Measurements from ENCODE around the gene ITIH5. TPM values are rescaled to one million over a fixed set of nuclear protein-coding genes. Genes with fewer than 3 reads are reported as not detected.
A peak's percentile ranks its signal among the peaks of the same experiment; 100 is the strongest.

ITIH5 gene
- total and polyA plus RNA-seq, 4 donors = 3.8 to 45.0 (median 16.2) TPM

DNA sequence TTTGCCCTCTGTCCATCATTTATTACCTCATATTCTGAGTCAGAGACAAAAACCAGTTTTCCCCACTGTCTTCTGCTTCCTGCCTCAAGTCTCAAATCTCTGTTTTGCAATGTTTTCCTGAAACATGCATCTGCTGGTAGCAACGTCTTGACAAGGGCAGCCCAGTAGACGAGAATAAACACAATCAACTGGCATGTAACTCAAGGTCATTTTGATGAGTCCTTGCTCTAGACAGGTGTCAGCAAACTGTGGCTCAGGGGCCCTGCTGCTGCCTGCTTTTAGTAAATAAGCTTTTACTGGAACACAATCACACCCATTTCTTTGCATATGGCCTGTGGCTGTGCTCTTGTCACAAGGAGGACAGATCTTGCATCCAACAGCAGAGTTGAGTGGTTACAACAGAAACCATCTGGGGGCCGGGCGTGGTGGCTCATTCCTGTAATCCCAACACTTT is 59.8 kb downstream of the ITIH5 start:
- no peak for ATAC-seq (ENCODE audit: low FRiP score)

DNA sequence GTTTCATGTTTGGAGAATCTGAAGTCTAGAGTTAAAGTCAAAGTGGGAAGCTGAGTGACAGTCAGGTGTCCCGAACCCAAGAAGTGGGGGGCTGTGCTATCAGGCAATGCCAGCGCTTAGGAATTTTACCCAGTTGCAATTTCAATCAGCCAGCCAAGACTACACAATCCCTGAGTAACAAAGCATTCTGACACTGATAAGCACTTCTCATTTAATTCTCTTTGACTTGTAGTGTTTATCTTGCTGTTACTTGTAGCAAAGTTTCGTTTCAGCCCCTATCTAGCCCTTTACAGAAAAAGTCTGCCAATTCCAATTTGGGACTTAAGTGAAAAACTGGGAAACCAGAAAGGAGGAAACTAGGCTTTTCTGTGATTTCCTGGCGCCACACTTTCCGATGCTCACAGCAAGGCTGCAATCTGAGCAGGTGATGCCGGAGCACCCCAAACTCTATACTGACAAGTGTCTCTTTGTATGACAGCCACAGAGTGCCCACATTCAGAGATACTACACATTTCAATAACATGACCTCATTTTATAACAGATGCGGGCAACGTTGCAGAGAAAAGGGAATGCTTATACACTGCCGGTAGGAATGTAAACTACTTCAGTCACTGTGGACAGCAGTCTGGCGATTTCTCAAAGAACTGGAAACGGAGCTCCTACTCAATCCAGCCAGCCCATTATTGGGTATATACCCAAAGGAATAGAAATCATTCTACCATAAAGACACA is 61.0 kb downstream of the ITIH5 start:
- H3K4me1 ChIP-seq (ENCODE audit: control insufficient read depth in 1 of 2, insufficient read depth in 2 of 2, low read length in 2 of 2) = no peaks in the 10 kb centered on the region

More for the DNA sequence above, 59.8 kb downstream of the ITIH5 start:
- intact Hi-C loops (cut with DNase I) = loop anchor here in 1 of 2 donors (10.0 kb wide), 1 partner anchor 78 kb away; no protein-coding TSS in a partner anchor
- H3K27ac ChIP-seq (ENCODE audit: low read depth in 1 of 2, low read length in 2 of 2) = no peak overlapping the region
- no peaks in the 10 kb centered on the region for H3K4me1 ChIP-seq (ENCODE audit: control insufficient read depth in 1 of 2, insufficient read depth in 2 of 2, low read length in 2 of 2)
- 75 to 79% methylated on average over 4 of the region's 4 CpGs for WGBS, 2 donors
- no peak for DNase-seq
- no peaks in the 10 kb centered on the region for H3K9me3 ChIP-seq (ENCODE audit: control insufficient read depth, low read length)
- peaks cover 0 to 2% of the 10 kb centered on the region in 2 donors for H3K36me3 ChIP-seq (ENCODE audit: control insufficient read depth in 1 of 2, insufficient read depth in 2 of 2, low read length in 1 of 2)
- H3K27me3 ChIP-seq (ENCODE audit: control insufficient read depth in 1 of 2, insufficient read depth in 2 of 2, low read length in 1 of 2) = peaks cover 0 to 1% of the 10 kb centered on the region in 2 donors
- no peak overlapping the region for H3K4me3 ChIP-seq (ENCODE audit: low read length in 2 of 2)

DNA sequence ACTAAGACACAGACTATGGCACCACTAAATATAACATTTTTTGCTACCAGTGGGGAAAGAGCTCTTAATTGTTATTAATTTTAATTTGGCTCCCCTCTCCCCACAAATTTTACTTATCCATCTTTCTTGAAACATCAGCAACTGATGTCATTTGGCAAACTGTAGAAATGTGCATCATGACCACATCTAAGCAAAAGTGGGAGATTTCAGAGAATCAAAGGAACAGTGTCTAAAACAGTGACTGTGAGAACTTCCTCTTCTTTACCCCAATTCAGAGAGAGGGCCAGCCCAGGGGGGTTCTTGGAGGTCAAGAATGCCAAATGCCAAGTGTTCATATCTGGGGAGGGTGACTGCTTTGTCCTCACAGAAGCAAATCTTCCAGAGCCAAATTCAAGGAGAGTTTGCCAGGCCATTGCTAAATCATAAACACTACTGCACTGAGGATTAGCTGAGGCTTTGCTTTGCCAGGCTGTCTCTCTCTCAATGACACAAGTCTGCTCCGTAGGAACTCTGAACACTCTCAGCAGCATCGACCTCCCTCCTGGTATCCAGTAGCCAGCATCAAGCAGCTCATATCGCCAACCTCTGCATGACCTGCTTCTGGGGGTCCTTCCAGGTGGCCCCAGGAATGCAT is 65.6 kb downstream of the ITIH5 start:
- intact Hi-C loops (cut with DNase I) = loop anchor here in 1 of 2 donors (10.0 kb wide), 1 partner anchor 84 kb away; no protein-coding TSS in a partner anchor
- H3K36me3 ChIP-seq (ENCODE audit: control insufficient read depth in 1 of 2, insufficient read depth in 2 of 2, low read length in 1 of 2) = no peaks in the 10 kb centered on the region
- H3K27ac ChIP-seq (ENCODE audit: low read depth in 1 of 2, low read length in 2 of 2) = no peak overlapping the region
- DNase-seq (no peak), ATAC-seq (ENCODE audit: low FRiP score) (no peak)
- no peaks in the 10 kb centered on the region for H3K27me3 ChIP-seq (ENCODE audit: control insufficient read depth in 1 of 2, insufficient read depth in 2 of 2, low read length in 1 of 2)
- H3K4me3 ChIP-seq (ENCODE audit: low read length in 2 of 2) = no peak overlapping the region
- 68 to 69% methylated on average over 3 of the region's 3 CpGs for WGBS, 2 donors
- H3K9me3 ChIP-seq (ENCODE audit: control insufficient read depth, low read length) = no peaks in the 10 kb centered on the region
- H3K4me1 ChIP-seq (ENCODE audit: control insufficient read depth in 1 of 2, insufficient read depth in 2 of 2, low read length in 2 of 2) = no peaks in the 10 kb centered on the region

More for the DNA sequence above, 61.0 kb downstream of the ITIH5 start:
- DNase-seq (no peak), ATAC-seq (ENCODE audit: low FRiP score) (no peak)
- intact Hi-C loops (cut with DNase I) = loop anchor here in 1 of 2 donors (10.0 kb wide), 1 partner anchor 79 kb away; no protein-coding TSS in a partner anchor
- Histone ChIP-seq H3K36me3 (ENCODE audit: control insufficient read depth in 1 of 2, insufficient read depth in 2 of 2, low read length in 1 of 2) (peaks cover 0 to 2% of the 10 kb centered on the region in 2 donors), H3K9me3 (ENCODE audit: control insufficient read depth, low read length) (no peaks in the 10 kb centered on the region), H3K27ac (ENCODE audit: low read depth in 1 of 2, low read length in 2 of 2) (no peak overlapping the region), H3K4me3 (ENCODE audit: low read length in 2 of 2) (no peak overlapping the region), H3K27me3 (ENCODE audit: control insufficient read depth in 1 of 2, insufficient read depth in 2 of 2, low read length in 1 of 2) (peaks cover 0 to 1% of the 10 kb centered on the region in 2 donors)
- WGBS, 2 donors = 33 to 37% methylated on average over 11 of the region's 11 CpGs

DNA sequence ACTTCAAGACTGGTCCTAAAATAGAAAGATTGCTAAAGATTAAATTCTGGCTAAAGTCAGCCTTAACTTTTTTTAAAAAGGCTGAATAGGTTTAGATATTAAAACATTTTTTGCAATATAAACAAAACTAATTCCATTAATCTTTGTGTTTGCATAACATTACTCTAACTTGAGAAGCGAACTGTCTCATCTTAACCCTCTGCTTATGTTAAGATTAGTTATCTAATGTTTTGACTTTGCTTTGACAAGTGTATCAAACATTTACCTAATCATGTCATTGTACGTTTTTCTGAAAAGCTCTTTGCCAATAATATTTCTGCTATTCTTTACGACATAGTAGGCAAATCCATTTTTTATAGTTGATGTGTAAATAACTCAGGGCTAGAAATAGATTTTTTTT is 68.0 kb downstream of the ITIH5 start:
- Histone ChIP-seq H3K36me3 (ENCODE audit: control insufficient read depth in 1 of 2, insufficient read depth in 2 of 2, low read length in 1 of 2) (no peaks in the 10 kb centered on the region), H3K27me3 (ENCODE audit: control insufficient read depth in 1 of 2, insufficient read depth in 2 of 2, low read length in 1 of 2) (no peaks in the 10 kb centered on the region), H3K27ac (ENCODE audit: low read depth in 1 of 2, low read length in 2 of 2) (no peak overlapping the region), H3K4me1 (ENCODE audit: control insufficient read depth in 1 of 2, insufficient read depth in 2 of 2, low read length in 2 of 2) (no peaks in the 10 kb centered on the region), H3K9me3 (ENCODE audit: control insufficient read depth, low read length) (no peaks in the 10 kb centered on the region), H3K4me3 (ENCODE audit: low read length in 2 of 2) (no peak overlapping the region)
- ATAC-seq (ENCODE audit: low FRiP score) = no peak
- no peak for DNase-seq
- intact Hi-C loops (cut with DNase I) = no loop called here
- WGBS, 2 donors = 12 to 21% methylated on average over 3 of the region's 3 CpGs

DNA sequence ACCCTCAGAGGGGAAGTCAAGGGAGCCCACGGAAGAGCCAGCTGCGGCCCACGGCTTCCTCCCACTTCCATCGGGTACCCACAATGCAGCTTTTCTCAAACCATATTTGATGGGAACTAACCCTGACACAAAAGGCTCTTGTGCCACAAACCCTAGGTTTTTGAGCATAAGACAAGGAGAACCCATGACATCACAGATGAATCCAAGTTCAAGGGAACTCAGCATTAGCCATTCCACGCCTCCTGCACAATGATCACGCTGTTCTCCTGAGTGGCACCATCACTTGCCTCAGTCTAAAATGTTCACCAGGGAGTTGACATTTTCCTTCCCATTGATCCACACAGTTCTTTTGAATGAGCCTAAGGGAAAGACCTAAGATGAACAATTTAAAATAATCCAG is 70.4 kb downstream of the ITIH5 start:
- Histone ChIP-seq H3K27me3 (ENCODE audit: control insufficient read depth in 1 of 2, insufficient read depth in 2 of 2, low read length in 1 of 2) (no peaks in the 10 kb centered on the region), H3K4me1 (ENCODE audit: control insufficient read depth in 1 of 2, insufficient read depth in 2 of 2, low read length in 2 of 2) (no peaks in the 10 kb centered on the region), H3K36me3 (ENCODE audit: control insufficient read depth in 1 of 2, insufficient read depth in 2 of 2, low read length in 1 of 2) (no peaks in the 10 kb centered on the region), H3K4me3 (ENCODE audit: low read length in 2 of 2) (no peak overlapping the region), H3K9me3 (ENCODE audit: control insufficient read depth, low read length) (no peaks in the 10 kb centered on the region), H3K27ac (ENCODE audit: low read depth in 1 of 2, low read length in 2 of 2) (no peak overlapping the region)
- WGBS, 2 donors = 93% methylated on average over 6 of the region's 6 CpGs
- DNase-seq = no peak
- intact Hi-C loops (cut with DNase I) = no loop called here
- no peak for ATAC-seq (ENCODE audit: low FRiP score)

DNA sequence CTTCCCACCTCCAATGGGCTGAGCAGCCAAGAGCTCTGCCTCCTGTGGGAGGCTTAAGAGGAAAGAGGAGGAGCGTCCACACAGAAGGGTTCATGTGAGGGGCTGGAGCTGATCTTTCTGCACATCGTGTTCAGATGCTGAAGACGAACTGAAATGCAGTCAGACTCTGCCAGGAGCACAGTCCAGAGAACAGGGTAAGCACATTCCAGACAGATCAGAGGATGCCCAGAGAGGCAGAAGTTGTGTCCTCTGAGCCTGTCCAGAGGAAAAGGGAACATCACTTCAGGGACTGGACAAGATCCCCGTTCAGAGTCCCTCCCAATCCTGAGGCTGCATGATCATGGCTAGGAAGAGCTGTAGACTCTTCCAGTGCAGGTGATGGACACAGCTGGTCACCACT is 72.9 kb downstream of the ITIH5 start:
- H3K4me3 ChIP-seq (ENCODE audit: low read length in 2 of 2) = no peak overlapping the region
- WGBS, 2 donors = 64 to 67% methylated on average over 4 of the region's 4 CpGs
- no peak for DNase-seq

DNA sequence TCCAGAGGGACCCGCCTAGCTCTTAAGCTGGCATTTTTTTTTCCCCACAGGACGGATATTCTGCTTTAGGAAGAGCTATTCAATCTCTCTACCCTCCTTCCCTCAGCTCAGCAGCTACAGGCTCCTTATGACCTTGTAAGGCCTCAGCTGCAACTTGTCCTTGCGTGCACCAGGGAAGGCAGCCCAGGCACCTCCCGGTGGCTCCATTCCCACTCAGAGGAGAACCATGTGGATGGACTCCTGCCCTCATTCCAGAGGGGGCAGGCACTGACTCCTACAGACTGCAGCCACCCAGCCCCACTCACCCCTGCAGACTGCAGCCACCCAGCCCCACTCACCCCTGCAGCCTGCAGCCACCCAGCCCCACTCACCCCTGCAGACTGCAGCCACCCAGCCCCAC is 73.7 kb downstream of the ITIH5 start:
- peak in 1 of 2 donors; percentile 60 for DNase-seq
- no peaks in the 10 kb centered on the region for H3K4me1 ChIP-seq (ENCODE audit: control insufficient read depth in 1 of 2, insufficient read depth in 2 of 2, low read length in 2 of 2)
- H3K9me3 ChIP-seq (ENCODE audit: control insufficient read depth, low read length) = no peaks in the 10 kb centered on the region
- intact Hi-C loops (cut with DNase I) = no loop called here
- no peaks in the 10 kb centered on the region for H3K36me3 ChIP-seq (ENCODE audit: control insufficient read depth in 1 of 2, insufficient read depth in 2 of 2, low read length in 1 of 2)
- peak overlapping the region in 1 of 2 donors; percentile 2 for H3K27ac ChIP-seq (ENCODE audit: low read depth in 1 of 2, low read length in 2 of 2)
- WGBS, 2 donors = 5 to 7% methylated on average over 4 of the region's 4 CpGs
- H3K27me3 ChIP-seq (ENCODE audit: control insufficient read depth in 1 of 2, insufficient read depth in 2 of 2, low read length in 1 of 2) = no peaks in the 10 kb centered on the region
- peak; percentile 64 for ATAC-seq (ENCODE audit: low FRiP score)
- H3K4me3 ChIP-seq (ENCODE audit: low read length in 2 of 2) = no peak overlapping the region

More for the DNA sequence above, 72.9 kb downstream of the ITIH5 start:
- Histone ChIP-seq H3K4me1 (ENCODE audit: control insufficient read depth in 1 of 2, insufficient read depth in 2 of 2, low read length in 2 of 2) (no peaks in the 10 kb centered on the region), H3K27me3 (ENCODE audit: control insufficient read depth in 1 of 2, insufficient read depth in 2 of 2, low read length in 1 of 2) (no peaks in the 10 kb centered on the region), H3K9me3 (ENCODE audit: control insufficient read depth, low read length) (no peaks in the 10 kb centered on the region), H3K27ac (ENCODE audit: low read depth in 1 of 2, low read length in 2 of 2) (no peak overlapping the region), H3K36me3 (ENCODE audit: control insufficient read depth in 1 of 2, insufficient read depth in 2 of 2, low read length in 1 of 2) (no peaks in the 10 kb centered on the region)
- no peak for ATAC-seq (ENCODE audit: low FRiP score)
- intact Hi-C loops (cut with DNase I) = no loop called here

DNA sequence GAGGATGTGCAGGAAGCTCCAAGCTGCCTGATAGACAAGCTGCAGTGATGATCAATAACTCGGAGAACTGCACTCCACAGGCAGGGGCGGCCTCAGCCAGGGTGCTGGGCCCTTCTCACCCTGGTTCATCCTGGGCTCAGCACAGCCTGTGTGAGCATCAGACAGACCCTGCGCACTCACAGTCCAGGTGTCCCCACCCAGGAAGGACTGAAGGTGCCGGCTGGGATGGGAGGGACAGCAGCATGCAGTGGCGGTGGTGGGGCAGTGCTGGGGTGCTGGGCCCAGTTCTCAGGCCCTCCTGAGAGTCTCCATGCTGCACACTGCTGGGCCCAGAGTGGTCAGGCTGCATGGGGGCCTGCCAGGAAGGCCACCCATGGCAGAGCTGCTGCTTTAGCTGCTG is 74.1 kb downstream of the ITIH5 start:
- WGBS, 2 donors = 84 to 85% methylated on average over 5 of the region's 5 CpGs
- Histone ChIP-seq H3K9me3 (ENCODE audit: control insufficient read depth, low read length) (no peaks in the 10 kb centered on the region), H3K36me3 (ENCODE audit: control insufficient read depth in 1 of 2, insufficient read depth in 2 of 2, low read length in 1 of 2) (no peaks in the 10 kb centered on the region), H3K27me3 (ENCODE audit: control insufficient read depth in 1 of 2, insufficient read depth in 2 of 2, low read length in 1 of 2) (no peaks in the 10 kb centered on the region), H3K4me3 (ENCODE audit: low read length in 2 of 2) (no peak overlapping the region), H3K27ac (ENCODE audit: low read depth in 1 of 2, low read length in 2 of 2) (peak overlapping the region in 1 of 2 donors; percentile 2), H3K4me1 (ENCODE audit: control insufficient read depth in 1 of 2, insufficient read depth in 2 of 2, low read length in 2 of 2) (no peaks in the 10 kb centered on the region)
- intact Hi-C loops (cut with DNase I) = no loop called here
- ATAC-seq (ENCODE audit: low FRiP score) = peak; percentile 44
- DNase-seq = no peak
